ENCODE measurements around the gene DRC3.

DRC3 gene

GRCh38 chr17:17970699-17971430 is 1.8 kb upstream of the DRC3 start:
- no peak for DNase-seq

DNA sequence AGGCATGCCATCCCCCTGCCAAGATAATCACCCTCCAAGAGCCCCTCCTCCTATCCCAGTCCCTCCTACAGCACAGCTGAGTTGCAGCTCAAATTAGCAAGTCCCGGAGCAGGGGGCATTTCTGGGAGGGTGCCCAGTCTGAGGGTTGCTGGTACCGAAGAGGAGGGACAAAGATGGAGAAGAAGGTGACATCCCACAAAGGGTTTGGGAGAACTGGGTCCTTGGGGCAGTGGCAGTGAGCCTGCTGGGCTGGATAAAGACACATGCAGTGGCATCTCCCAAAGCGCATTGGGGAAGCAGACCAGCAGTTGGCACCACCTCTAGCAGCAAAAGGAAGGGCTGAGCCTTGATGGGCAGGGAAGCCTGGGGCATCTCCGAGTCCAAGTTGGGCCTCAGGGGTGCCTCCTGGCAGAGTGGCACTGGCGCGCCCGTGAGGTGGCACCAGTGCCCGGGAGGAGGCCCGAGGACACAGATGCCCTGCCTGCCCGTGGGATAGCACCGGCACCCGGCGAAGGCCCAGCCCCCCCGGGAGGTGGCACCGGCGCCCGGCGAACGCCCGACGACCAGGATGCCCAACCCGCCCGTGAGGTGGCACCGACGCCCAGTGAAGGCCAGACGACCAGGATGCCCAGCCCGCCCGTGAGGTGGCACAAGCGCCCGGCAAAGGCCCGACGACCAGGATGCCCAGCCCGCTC is 1.1 kb upstream of the DRC3 start:
- no peak for DNase-seq

GRCh38 chr17:17972952-17973254 is 241 bp downstream of the DRC3 start:
- no peak for DNase-seq

GRCh38 chr17:17975436-17975835 is 2.8 kb downstream of the DRC3 start:
- DNase-seq, result no peak

DNA sequence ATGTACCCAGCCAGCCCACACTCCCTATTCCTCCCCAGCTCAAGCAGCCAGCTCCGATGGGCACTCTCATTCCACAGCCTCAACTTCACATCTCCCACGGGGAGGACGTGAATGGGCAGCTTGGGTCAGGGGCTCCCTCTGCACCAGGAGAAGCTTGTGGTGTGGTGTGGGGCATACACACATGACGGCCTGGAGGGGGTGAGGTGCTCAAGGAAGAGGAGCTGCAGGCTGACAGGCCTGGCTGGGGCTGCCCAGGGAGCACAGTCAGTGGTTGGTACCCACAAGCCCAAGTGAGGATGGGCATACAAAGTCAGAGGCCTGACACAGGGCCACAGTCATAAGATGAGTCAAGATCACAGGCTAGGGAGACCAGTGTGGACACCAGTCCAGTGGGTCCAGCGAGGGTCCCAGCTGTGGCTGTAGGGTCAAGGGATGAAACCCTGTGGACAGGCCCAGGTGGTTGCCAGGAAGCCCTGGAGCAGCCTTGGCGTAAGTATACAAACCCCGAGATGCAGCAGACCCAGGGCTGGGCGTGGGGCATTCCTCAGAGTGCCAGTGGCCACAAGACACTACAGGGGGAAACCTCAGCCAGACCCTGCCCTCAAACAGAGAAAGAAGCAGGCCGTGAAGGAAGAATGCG is 4.4 kb downstream of the DRC3 start:
- no peak for DNase-seq

- no peak for DNase-seq
These were observed 6.1 kb downstream of the DRC3 start for GRCh38 chr17:17978481-17979424.

GRCh38 chr17:17979778-17980177 is 7.1 kb downstream of the DRC3 start:
- no peak for DNase-seq

DNA sequence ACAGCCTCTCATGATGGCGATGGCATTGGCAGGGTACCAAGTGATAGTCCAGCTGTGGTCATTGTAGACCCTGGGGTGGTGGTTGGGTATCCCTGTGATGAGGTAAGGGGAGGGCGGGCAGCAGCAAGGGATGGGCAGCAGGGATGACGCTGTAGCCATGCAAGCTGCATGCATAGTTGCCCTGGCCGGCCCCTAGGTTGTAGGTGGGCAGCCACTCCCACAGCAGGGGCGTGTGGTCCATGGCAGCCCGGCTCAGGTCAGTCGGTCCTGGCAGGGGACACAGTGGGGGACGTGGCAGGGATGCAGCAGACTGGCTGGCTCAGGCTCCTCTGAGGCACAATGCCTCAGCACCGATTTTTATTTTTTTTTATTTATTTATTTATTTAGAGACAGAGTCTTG is 8.7 kb downstream of the DRC3 start:
- no peak for DNase-seq

- DNase-seq, result no peak
These were observed 10.1 kb downstream of the DRC3 start for GRCh38 chr17:17982801-17983200.

- no peak for DNase-seq
These were observed 10.7 kb downstream of the DRC3 start for GRCh38 chr17:17983376-17983775.

DNA sequence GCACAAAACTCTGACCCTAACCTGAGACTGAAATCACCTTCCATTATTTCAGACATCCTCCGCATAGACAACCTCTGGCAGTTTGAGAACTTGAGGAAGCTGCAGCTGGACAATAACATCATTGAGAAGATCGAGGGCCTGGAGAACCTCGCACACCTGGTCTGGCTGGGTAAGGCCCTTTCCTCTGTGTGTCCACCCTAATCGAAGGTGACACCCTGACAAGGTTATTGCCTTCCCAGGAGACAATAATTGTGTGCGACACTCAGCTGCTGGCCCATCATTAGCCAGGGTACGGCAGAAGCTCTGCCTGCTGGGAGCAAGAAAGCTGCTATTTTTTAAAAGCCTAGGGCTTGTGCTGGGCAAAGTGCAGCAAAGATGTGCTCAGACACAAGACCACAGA is 11.1 kb downstream of the DRC3 start:
- no peak for DNase-seq

GRCh38 chr17:17985153-17985552 is 12.5 kb downstream of the DRC3 start:
- DNase-seq, result no peak

DNA sequence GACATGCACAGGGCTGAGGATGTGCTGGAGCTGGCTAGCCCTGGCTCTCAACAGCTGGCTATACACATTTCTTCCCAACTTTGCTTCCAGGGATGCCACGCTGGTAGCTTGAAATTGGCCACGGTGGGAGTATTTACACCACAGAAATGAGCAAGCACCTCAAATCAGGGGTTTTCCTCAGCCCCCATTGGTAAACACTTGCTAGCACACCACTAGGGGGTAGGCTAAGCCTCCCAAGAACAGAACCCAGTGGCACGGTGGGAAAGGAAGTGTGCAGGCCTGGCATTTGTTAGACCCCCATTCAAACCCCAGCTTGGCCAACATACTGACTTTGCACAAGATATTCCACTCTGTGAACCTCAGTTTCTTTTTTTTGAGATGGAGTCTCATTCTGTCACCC is 12.9 kb downstream of the DRC3 start:
- no peak for DNase-seq

GRCh38 chr17:17987187-17987896 is 14.7 kb downstream of the DRC3 start:
- DNase-seq, result no peak

- no peak for DNase-seq
These were observed 15.2 kb downstream of the DRC3 start for GRCh38 chr17:17987901-17988300.

- no peak for DNase-seq
These were observed 15.8 kb downstream of the DRC3 start for GRCh38 chr17:17988427-17988945.

DNA sequence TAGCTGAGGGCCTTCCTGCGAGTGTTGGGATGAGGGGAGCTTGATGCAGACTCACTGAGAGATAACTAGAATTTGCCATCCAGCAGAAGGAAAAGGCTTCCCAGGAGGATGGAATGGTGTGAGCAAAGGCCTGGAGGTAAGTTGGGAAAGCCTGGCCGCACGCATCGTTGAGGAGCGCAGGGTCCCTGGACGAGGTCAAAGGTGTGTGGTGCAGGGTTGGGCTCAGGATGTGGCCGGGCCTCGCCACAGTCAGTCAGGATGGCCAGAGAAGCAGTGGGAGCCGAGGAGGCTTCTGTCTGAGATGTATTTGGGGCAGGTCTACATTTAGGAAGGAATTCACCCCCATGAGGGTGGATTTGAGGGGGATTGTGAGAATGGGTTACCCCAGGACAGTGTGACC is 16.4 kb downstream of the DRC3 start:
- DNase-seq, result no peak

DNA sequence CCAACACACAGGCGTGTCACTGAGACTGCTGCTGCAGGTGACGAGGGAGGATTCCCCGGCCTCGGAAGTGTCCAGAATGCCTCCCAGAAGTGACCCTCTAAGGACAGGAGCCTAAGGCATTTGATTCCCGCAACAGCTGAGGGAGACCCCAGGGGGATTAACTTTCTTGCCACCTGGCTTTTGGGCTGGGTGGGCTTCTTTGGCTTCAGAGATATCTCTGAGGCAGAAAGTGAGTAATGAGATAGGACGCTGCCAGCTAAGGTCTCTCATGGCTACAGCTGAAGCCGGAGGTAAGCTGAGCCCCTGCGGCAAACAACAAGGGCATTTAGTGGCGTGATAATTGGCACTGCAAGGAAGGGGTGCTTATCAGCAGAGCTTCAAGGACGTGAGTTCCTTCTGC is 17.0 kb downstream of the DRC3 start:
- DNase-seq, result no peak

GRCh38 chr17:17990282-17990681 is 17.6 kb downstream of the DRC3 start:
- DNase-seq, result no peak

- DNase-seq, result no peak
These were observed 20.7 kb downstream of the DRC3 start for GRCh38 chr17:17993366-17993765.

DNA sequence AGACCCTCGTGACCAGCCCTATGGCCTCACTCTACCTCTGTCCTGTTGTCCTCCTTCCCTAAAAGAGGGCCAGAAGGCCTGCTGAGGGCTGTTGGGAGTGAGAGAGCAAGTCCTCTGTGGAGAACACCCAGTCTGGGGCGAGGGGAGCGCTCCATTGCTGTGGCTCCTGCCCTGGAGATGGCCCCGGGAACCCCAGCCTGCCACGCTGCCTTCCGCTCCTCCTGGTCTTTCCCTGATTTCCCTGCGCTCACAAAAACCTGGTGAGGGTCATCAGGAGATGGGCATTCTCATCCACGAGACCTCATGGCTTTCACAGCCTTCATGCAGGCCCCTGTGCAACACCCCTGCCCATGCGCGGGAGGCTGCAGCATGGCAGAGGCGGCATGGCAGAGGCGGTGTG is 21.2 kb downstream of the DRC3 start:
- DNase-seq, result no peak
